Activated T-cell treated with anti-CD3 and anti-CD28 coated beads for 24 hours (primary cell): ENCODE measurements around the gene LRRC37A3.
A peak's percentile ranks its signal among the peaks of the same experiment; 100 is the strongest.
"Not testable (repeated sequence)": the region's sequence is repeated elsewhere in the genome, so short reads cannot be mapped to it uniquely, and the experiment has no call there.

Experiments used
- DNase-seq: peaks from one replicate; pipeline ENCODE4 v3.0.0-alpha.2; 2020; ENCODE audit warnings: low read depth

Gene LRRC37A3

DNA sequence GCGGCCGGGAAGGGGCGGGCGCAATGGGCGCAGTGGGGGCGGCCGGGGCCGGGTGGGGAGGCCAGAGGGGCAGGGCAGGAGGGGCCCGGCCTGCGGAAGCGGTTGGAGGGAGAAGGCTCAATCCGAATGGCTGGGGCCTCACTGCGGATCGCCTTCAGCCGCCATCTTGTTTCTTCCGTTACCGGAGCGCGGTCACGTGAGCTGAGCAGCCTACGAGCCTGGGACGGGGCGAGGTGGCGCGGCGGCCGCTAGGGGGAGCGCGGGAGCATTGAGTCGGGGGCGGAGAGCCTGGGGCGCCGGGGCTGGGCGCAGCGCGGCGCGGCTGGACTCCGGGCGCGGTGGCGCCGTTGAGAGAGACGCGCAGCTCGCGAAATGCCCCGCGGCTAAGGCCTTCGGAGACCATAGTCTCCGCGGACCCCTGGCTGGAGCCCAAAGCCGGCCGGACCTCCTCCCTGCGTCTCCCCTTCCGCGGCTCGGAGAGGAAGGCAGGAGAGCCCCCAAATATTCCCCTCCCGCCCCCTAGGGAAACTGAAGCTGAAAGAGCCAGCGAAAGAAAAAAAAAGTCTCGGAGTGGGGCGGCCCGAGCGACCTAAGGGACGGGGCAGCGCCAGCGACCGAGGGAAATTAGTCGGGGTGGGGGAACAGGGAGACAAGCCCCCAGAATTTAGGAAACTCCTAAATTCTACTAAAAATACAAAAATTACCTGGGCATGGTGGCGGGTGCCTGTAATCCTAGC, at the start of gene LRRC37A3:
Gene LRRC37A3 (minus strand): TSS at position 190 of the 737 bp plus-strand sequence. CDS start 22,221 bp downstream, outside the sequence.
- peak; percentile 100 for DNase-seq

- peak; percentile 75 for DNase-seq
Observed at GRCh38 chr17:64965873-64966287, 46.6 kb upstream of the LRRC37A3 start.

GRCh38 chr17:64965256-64965872, 46.1 kb upstream of the LRRC37A3 start:
- not testable (repeated sequence) for DNase-seq

- no peak for DNase-seq
Observed at GRCh38 chr17:64964796-64965195, 45.5 kb upstream of the LRRC37A3 start.

DNA sequence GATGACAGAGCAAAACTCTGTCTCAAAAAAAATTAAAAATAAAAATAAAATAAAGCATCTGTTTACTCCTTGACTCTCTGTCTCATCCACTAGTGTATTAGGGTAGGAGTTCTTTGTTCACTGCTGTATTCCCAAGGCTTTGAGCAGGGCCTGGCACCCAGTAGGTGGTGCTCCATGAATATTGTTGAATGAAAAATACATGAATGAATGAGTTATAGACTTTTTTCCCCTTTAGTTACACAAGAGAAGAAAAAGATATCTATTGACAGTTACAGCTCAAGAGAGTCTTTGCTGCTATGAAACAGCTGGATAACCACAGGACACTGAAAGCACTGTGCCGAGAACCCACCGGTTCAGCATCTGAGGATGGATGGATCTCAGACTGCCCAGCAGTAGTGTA, 44.5 kb upstream of the LRRC37A3 start:
- DNase-seq = not testable (repeated sequence)

- peak; percentile 60 for DNase-seq
Observed at GRCh38 chr17:64961563-64962378, 42.5 kb upstream of the LRRC37A3 start.

- DNase-seq = no peak
Observed at GRCh38 chr17:64951877-64952276, 32.6 kb upstream of the LRRC37A3 start.

DNA sequence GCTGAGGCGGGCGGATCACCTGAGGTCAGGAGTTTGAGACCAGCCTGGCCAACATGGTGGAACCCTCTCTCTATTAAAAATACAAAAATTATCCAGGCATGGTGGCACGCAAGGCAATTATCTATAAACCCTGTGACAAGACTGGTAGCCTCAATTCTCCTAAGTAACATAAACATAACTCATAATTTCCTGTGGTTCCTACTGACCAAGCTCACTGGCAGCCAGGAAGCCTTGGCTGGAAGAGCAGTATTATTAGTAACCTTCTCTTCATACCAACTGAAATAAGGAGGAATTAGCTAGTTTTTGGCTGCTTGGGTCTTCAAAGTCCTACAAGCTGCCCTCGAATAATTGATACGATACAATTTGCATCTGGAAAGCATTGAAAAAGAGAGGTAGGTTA, 31.6 kb upstream of the LRRC37A3 start:
- DNase-seq = no peak

DNA sequence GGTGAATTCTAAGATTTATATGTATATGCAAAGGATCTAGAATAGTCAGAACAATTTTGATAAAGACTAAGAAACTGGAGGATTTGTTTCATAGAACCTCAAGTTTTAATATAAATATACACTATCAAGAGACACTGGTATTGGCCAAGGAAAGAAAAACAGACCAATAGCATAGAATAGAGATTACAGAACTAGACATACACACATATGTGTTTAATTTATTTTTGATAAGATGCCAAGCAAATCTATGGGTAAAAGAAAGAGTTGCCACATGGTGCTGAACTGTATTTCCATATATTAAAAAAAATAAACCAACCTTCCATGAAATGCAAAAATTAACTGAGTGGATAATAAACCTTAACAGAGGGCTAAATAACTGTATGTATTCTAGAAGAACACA, 27.9 kb upstream of the LRRC37A3 start:
- no peak for DNase-seq

DNA sequence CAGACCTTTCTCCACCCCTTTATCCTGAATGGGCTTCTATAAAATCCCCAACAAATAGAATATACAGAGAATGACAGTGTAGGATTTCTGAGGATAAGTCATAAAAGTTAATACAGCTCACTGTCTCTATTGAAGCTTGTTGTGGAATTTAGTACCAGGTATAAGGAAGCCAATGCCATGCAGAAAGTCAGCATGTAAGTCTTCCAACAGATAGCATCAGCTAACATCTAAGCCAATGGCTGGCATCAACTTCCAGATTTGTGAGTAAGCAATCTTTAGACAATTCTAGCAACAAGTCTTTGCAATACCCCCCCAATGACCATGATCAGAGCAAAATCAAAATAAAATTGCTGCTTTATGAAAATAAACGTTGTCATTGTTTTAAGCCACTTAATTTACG, 22.5 kb upstream of the LRRC37A3 start:
- no peak for DNase-seq

DNA sequence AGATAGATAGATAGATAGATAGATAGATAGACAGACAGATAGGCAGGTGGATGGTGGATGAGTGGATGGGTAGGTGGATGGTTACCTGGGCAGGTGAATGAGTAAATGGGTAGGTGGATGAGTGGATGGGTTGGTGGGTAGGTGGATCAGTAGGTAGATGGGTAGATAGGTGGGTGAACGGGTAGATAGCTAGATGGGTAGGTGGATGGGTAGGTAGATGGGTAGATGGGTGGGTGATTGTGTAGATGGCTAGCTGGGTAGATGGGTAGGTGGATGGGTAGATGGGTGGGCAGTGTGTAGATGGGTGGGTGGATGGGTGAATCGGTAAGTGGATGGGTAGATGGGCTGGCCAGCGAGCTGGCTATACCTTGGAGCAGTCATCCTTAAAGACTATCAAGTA, 21.8 kb upstream of the LRRC37A3 start:
- DNase-seq = no peak

- no peak for DNase-seq
Observed at GRCh38 chr17:64940055-64940454, 20.8 kb upstream of the LRRC37A3 start.

GRCh38 chr17:64938925-64939474, 19.7 kb upstream of the LRRC37A3 start:
- peak; percentile 29 for DNase-seq

GRCh38 chr17:64938290-64938689, 19.0 kb upstream of the LRRC37A3 start:
- DNase-seq = no peak

- DNase-seq = no peak
Observed at GRCh38 chr17:64936117-64936516, 16.8 kb upstream of the LRRC37A3 start.

DNA sequence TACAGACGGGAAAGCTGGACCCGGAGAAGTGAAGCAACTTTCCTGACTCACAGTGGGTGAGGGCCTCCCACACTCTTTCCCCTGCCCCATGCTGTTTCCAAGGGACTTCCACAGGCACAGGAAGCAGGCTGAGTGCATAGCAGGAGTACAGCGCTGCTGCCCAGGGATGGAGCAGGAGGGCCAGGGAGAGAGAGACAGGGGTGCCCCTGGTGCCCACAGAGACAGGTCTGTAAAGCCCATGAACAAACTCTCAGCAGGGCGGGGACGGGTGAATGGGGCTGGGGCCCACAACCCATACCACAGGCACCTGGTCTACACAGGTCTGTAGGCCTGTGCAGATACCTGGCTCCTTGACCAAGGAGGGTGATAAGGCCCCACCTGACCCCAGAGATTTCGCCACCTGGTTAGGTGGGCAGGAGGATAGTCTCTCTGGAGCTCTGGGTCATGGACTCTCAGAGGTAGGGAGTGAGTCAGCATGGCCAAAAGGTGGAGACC, 15.1 kb upstream of the LRRC37A3 start:
- DNase-seq = not testable (repeated sequence)

DNA sequence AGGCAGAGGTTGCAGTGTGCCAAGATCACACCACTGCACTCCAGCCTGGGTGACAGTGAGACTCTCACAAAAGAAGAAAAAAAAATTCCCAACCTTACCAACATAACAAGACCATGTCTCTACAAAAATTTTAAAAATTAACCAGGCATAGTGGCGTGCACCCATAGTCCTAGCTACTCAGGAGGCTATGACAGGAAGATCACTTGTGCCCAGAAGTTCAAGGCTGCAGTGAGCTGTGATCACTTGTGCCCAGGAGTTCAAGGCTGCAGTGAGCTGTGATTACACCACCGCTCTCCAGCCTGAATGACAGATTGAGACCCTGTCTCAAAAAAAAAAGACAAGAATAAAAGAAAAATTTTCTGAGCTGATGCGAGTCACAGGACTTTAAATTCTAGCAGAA, 13.6 kb upstream of the LRRC37A3 start:
- DNase-seq = not testable (repeated sequence)

- not testable (repeated sequence) for DNase-seq
Observed at GRCh38 chr17:64930374-64930773, 11.1 kb upstream of the LRRC37A3 start.

GRCh38 chr17:64929419-64930209, 10.3 kb upstream of the LRRC37A3 start:
- DNase-seq = peak; percentile 57

DNA sequence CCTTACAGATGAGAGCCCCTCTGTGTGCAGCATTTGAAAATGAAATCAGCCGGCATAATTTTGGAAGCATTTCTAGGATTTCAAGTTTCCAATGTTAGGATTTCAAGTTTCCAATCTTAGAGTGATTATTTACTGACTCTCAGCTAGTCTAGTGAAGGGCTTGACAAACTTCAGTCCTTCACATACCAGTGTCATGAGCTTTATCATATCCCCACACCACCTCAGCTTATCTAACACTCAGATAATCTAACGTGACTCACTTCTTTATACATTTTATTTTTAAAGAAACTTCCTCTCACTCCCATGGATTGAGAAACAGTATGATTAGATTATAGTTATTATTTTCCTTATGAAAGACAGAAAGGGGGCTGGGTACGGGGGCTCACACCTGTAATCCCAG, 9.4 kb upstream of the LRRC37A3 start:
- DNase-seq = not testable (repeated sequence)

DNA sequence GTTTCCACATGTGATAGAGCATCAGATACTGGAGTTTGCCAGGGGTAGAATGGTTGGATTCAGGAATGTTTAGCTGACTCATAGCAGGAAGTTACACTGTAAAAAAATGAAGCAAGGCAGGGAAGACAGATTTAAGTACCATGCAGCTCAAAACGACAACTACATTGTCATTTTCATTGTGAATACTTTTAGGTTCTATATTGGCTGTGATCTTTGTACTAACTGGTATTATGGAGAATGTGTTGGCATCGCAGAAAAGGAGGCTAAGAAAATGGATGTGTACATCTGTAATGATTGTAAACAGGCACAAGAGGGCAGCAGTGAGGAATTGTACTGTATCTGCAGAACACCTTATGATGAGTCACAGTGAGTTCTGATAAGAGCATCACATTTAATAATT, 8.2 kb upstream of the LRRC37A3 start:
- DNase-seq = peak; percentile 67
